Measurements from ENCODE around the gene FOXL2NB. TPM values are rescaled to one million over a fixed set of nuclear protein-coding genes. Genes with fewer than 3 reads are reported as not detected.

Gene FOXL2NB
- total and polyA plus RNA-seq, 10 of the 15 experiments (the other 5 are each of a cell fraction or from before 2014, with no cell fraction given): not detected

DNA sequence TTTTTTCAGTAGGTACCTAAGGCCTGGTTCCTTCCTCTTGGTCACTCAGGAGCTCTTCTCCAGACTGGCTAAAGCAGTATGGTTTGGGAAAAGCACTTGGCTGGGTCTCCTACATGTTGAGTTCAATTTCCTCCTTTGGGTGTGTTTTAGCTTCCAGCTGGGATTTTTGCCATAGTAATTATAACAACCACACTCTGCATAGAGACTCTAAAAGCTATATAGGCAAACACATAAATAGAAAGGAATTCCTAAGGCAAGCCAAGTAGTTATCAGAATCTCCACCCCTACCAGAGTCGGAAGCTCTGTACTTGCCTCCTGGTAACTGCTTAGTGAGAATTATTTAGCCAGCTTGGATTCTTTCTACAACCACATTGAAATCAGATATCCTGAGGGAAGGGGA lies 48.7 kb upstream of the FOXL2NB start:
- 39% methylated on average over 1 of the region's 1 CpG for WGBS (ENCODE audit: insufficient coverage, insufficient replicate concordance, low lambda C conversion rate, missing lambda C conversion rate)
- FAIRE-seq: no peak
- CTCF ChIA-PET: interaction anchor here (0.7 to 3.4 kb wide), 5 partner anchors 10 to 393 kb away, joined by 3 to 12 read pairs (median 3); partner anchors contain the start of gene CEP70

More for the DNA sequence above, 48.7 kb upstream of the FOXL2NB start:
- DNase-seq (ENCODE audit: low read depth, low spot score) (no peak), ATAC-seq (no peak)
- BruUV-seq (replicated peaks): no TSS peak
- Histone ChIP-seq H3K27ac (ENCODE audit: control insufficient read depth, insufficient read depth) (no peak overlapping the region), H4K20me1 (ENCODE audit: control insufficient read depth, insufficient read depth) (no peaks in the 10 kb centered on the region), H3K4me1 (ENCODE audit: control insufficient read depth, insufficient read depth, low read length) (no peaks in the 10 kb centered on the region), H3K4me2 (ENCODE audit: control insufficient read depth, insufficient read depth) (no peak overlapping the region), H3K36me3 (ENCODE audit: control insufficient read depth in 2 of 2, insufficient read depth in 2 of 2, low read length in 1 of 2) (no peaks in the 10 kb centered on the region), H3K27me3 (replicated peaks in 1 of 2; ENCODE audit: control insufficient read depth in 2 of 2, insufficient read depth in 2 of 2, low read length in 1 of 2) (no peaks in the 10 kb centered on the region; a peak in 2 of 4 replicates), H3K79me2 (ENCODE audit: control insufficient read depth, insufficient read depth, low read length) (no peaks in the 10 kb centered on the region), H3K9ac (ENCODE audit: control insufficient read depth, insufficient read depth, low read length) (no peak overlapping the region), H2AFZ (ENCODE audit: control insufficient read depth, low read depth, low read length) (no peak overlapping the region), H3K9me3 (replicated peaks; ENCODE audit: control insufficient read depth, insufficient read depth, low read length) (no peaks in the 10 kb centered on the region), H3K4me3 (no peak overlapping the region)
- intact Hi-C loops (cut with micrococcal nuclease; ENCODE audit: unreplicated experiment) (no loop called here), in situ Hi-C loops (cut with MboI) (no loop called here)
- TF ChIP-seq, protein P1, sequence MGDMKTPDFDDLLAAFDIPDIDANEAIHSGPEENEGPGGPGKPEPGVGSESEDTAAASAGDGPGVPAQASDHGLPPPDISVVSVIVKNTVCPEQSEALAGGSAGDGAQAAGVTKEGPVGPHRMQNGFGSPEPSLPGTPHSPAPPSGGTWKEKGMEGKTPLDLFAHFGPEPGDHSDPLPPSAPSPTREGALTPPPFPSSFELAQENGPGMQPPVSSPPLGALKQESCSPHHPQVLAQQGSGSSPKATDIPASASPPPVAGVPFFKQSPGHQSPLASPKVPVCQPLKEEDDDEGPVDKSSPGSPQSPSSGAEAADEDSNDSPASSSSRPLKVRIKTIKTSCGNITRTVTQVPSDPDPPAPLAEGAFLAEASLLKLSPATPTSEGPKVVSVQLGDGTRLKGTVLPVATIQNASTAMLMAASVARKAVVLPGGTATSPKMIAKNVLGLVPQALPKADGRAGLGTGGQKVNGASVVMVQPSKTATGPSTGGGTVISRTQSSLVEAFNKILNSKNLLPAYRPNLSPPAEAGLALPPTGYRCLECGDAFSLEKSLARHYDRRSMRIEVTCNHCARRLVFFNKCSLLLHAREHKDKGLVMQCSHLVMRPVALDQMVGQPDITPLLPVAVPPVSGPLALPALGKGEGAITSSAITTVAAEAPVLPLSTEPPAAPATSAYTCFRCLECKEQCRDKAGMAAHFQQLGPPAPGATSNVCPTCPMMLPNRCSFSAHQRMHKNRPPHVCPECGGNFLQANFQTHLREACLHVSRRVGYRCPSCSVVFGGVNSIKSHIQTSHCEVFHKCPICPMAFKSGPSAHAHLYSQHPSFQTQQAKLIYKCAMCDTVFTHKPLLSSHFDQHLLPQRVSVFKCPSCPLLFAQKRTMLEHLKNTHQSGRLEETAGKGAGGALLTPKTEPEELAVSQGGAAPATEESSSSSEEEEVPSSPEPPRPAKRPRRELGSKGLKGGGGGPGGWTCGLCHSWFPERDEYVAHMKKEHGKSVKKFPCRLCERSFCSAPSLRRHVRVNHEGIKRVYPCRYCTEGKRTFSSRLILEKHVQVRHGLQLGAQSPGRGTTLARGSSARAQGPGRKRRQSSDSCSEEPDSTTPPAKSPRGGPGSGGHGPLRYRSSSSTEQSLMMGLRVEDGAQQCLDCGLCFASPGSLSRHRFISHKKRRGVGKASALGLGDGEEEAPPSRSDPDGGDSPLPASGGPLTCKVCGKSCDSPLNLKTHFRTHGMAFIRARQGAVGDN (IDR thresholded peaks at IDR 0.05): no peak
- TF ChIP-seq STAT1 (conservative IDR thresholded peaks at IDR 0.05) (no peak), POU2F2 (IDR thresholded peaks at IDR 0.05; ENCODE audit: borderline replicate concordance, low read depth, low read length) (no peak), ZNF217 (IDR thresholded peaks at IDR 0.05) (no peak)
- TF ChIP-seq, protein P2, sequence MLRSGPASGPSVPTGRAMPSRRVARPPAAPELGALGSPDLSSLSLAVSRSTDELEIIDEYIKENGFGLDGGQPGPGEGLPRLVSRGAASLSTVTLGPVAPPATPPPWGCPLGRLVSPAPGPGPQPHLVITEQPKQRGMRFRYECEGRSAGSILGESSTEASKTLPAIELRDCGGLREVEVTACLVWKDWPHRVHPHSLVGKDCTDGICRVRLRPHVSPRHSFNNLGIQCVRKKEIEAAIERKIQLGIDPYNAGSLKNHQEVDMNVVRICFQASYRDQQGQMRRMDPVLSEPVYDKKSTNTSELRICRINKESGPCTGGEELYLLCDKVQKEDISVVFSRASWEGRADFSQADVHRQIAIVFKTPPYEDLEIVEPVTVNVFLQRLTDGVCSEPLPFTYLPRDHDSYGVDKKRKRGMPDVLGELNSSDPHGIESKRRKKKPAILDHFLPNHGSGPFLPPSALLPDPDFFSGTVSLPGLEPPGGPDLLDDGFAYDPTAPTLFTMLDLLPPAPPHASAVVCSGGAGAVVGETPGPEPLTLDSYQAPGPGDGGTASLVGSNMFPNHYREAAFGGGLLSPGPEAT (IDR thresholded peaks at IDR 0.05; ENCODE audit: low read depth): no peak
- TF ChIP-seq, protein P3, sequence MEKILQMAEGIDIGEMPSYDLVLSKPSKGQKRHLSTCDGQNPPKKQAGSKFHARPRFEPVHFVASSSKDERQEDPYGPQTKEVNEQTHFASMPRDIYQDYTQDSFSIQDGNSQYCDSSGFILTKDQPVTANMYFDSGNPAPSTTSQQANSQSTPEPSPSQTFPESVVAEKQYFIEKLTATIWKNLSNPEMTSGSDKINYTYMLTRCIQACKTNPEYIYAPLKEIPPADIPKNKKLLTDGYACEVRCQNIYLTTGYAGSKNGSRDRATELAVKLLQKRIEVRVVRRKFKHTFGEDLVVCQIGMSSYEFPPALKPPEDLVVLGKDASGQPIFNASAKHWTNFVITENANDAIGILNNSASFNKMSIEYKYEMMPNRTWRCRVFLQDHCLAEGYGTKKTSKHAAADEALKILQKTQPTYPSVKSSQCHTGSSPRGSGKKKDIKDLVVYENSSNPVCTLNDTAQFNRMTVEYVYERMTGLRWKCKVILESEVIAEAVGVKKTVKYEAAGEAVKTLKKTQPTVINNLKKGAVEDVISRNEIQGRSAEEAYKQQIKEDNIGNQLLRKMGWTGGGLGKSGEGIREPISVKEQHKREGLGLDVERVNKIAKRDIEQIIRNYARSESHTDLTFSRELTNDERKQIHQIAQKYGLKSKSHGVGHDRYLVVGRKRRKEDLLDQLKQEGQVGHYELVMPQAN (conservative IDR thresholded peaks at IDR 0.05): no peak
- TF ChIP-seq, protein P4, sequence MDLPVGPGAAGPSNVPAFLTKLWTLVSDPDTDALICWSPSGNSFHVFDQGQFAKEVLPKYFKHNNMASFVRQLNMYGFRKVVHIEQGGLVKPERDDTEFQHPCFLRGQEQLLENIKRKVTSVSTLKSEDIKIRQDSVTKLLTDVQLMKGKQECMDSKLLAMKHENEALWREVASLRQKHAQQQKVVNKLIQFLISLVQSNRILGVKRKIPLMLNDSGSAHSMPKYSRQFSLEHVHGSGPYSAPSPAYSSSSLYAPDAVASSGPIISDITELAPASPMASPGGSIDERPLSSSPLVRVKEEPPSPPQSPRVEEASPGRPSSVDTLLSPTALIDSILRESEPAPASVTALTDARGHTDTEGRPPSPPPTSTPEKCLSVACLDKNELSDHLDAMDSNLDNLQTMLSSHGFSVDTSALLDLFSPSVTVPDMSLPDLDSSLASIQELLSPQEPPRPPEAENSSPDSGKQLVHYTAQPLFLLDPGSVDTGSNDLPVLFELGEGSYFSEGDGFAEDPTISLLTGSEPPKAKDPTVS (IDR thresholded peaks at IDR 0.05; ENCODE audit: low read depth, low read length): no peak
- POLR2A ChIA-PET: interaction anchor here (0.6 kb wide), 1 partner anchor 179 kb away, joined by 6 read pairs; no protein-coding TSS in a partner anchor
- RAD21 ChIA-PET (ENCODE audit: unreplicated experiment): no interaction called here
- SMC1A ChIA-PET (ENCODE audit: uncharacterized antibody, unreplicated experiment): interaction anchor here (0.6 to 1.1 kb wide), 4 partner anchors 10 to 1759 kb away, joined by 3 to 4 read pairs (median 4); no protein-coding TSS in a partner anchor
